SK-N-SH (cell line): ENCODE results near the gene SCD5. TPM values are rescaled to one million over a fixed set of nuclear protein-coding genes. Genes with fewer than 3 reads are reported as not detected.

Experiments used
- CTCF ChIA-PET: fragments of 300-600, 350-600 bp; formaldehyde crosslinking; extraction: SDS; loops from one replicate; lab custom pipeline; 2021; lab: Yijun Ruan, JAX
- POLR2A ChIA-PET: fragments of 350-600 bp; sonication (Branson Sonifier 250); formaldehyde crosslinking; extraction: SDS; loops from one replicate; lab custom pipeline; 2020; ENCODE audit warnings: antibody characterized with exemption, inconsistent platforms; lab: Yijun Ruan, JAX
- DNase-seq: peaks from one replicate; pipeline ENCODE4 v3.0.0; 2012
- H2AFZ ChIP-seq: fragments of 200-600 bp; sonication (generic); 2 replicates; pipeline ENCODE4 v1.8.1; 2016; ENCODE audit warnings: antibody characterized with exemption, mild to moderate bottlenecking, low read depth
- H3F3A ChIP-seq: fragments of 200-600 bp; sonication (generic); replicated peaks from 2 replicates; pipeline ENCODE3; 2016; ENCODE audit warnings: antibody characterized with exemption, mild to moderate bottlenecking; ENCODE audit not compliant: insufficient read depth
- H3K27ac ChIP-seq, 2 experiments: fragments of 200-500 bp in 1 of 2; fragments of 200-600 bp in 1 of 2; sonication (Bioruptor generic) in 1 of 2; sonication (generic), shearing (Covaris generic) in 1 of 2; 2 replicates each; pipeline versions ENCODE4 v1.5.1 to v1.6.1; 2014 to 2016; ENCODE audit warnings: low read depth in 2 of 2, inconsistent platforms in 1 of 2, low read length in 1 of 2, mild to moderate bottlenecking in 1 of 2, mixed read lengths in 1 of 2
- H3K27me3 ChIP-seq: fragments of 200-600 bp; sonication (generic), shearing (Covaris generic); 2 replicates; pipeline ENCODE4 v1.6.1; 2016; ENCODE audit warnings: mixed run types; ENCODE audit not compliant: insufficient read depth
- H3K36me3 ChIP-seq, 2 experiments: fragments of 200-500 bp in 1 of 2; fragments of 200-600 bp in 1 of 2; sonication (Bioruptor generic) in 1 of 2; sonication (generic) in 1 of 2; replicated peaks in 1 of 2; 2 replicates each; pipeline versions ENCODE3 to v1.5.1; 2014 to 2016; ENCODE audit warnings: low read length in 1 of 2, mild to moderate bottlenecking in 1 of 2; ENCODE audit not compliant: insufficient read depth in 2 of 2, control insufficient read depth in 1 of 2
- H3K4me1 ChIP-seq, 2 experiments: fragments of 200-500 bp in 1 of 2; fragments of 200-600 bp in 1 of 2; sonication (Bioruptor generic) in 1 of 2; sonication (generic), shearing (Covaris generic) in 1 of 2; 2 replicates each; pipeline versions ENCODE4 v1.5.1 to v1.6.1; 2014 to 2016; ENCODE audit warnings: low read depth in 1 of 2, low read length in 1 of 2, mixed run types in 1 of 2; ENCODE audit not compliant: insufficient read depth in 2 of 2, control insufficient read depth in 1 of 2
- H3K4me2 ChIP-seq: fragments of 200-600 bp; sonication (generic), shearing (Covaris generic); 2 replicates; pipeline ENCODE4 v1.6.1; 2017; ENCODE audit warnings: mixed run types
- H3K4me3 ChIP-seq, 2 experiments: fragments of 200-500 bp in 1 of 2; fragments of 200-600 bp in 1 of 2; sonication (Bioruptor generic) in 1 of 2; sonication (generic), shearing (Covaris generic) in 1 of 2; 2 replicates each; pipeline versions ENCODE4 v1.5.1 to v1.8.1; 2014 to 2016; ENCODE audit warnings: low read depth in 2 of 2, inconsistent platforms in 1 of 2, low read length in 1 of 2, mild to moderate bottlenecking in 1 of 2, mixed read lengths in 1 of 2, moderate library complexity in 1 of 2
- H3K79me2 ChIP-seq: fragments of 200-600 bp; sonication (generic); 2 replicates; pipeline ENCODE4 v1.8.1; 2017; ENCODE audit warnings: mild to moderate bottlenecking; ENCODE audit not compliant: insufficient read depth
- H3K9ac ChIP-seq: fragments of 200-600 bp; sonication (generic); 2 replicates; pipeline ENCODE4 v1.6.1; 2017; ENCODE audit warnings: mixed run types
- H3K9me2 ChIP-seq: fragments of 200-600 bp; sonication (generic); 2 replicates; pipeline ENCODE4 v1.6.1; 2017; ENCODE audit warnings: mixed run types
- H3K9me3 ChIP-seq: fragments of 200-600 bp; sonication (generic); 2 replicates; pipeline ENCODE4 v1.6.1; 2017; ENCODE audit warnings: mixed run types, mild to moderate bottlenecking, moderate library complexity
- H4K20me1 ChIP-seq: fragments of 200-600 bp; sonication (generic); 2 replicates; pipeline ENCODE4 v1.6.1; 2017; ENCODE audit warnings: mild to moderate bottlenecking, mixed run types; ENCODE audit not compliant: insufficient read depth
- FOSL2 ChIP-seq: IDR thresholded peaks from 2 replicates; pipeline ENCODE4 v1.4.0; 2012; ENCODE audit warnings: low read depth, mild to moderate bottlenecking, moderate library complexity, borderline replicate concordance
- GABPA ChIP-seq: IDR thresholded peaks from 2 replicates; pipeline ENCODE4 v1.4.0; 2012; ENCODE audit warnings: low read depth, mild to moderate bottlenecking
- NFIC ChIP-seq: IDR thresholded peaks from 2 replicates; pipeline ENCODE4 v1.4.0; 2012; ENCODE audit warnings: borderline replicate concordance
- RAD21 ChIP-seq: IDR thresholded peaks from 2 replicates; pipeline ENCODE4 v1.6.1; 2012; ENCODE audit warnings: mild to moderate bottlenecking, low read length
- RXRA ChIP-seq: IDR thresholded peaks from 2 replicates; pipeline ENCODE4 v1.4.0; 2012; ENCODE audit warnings: low read depth, mild to moderate bottlenecking, borderline replicate concordance
- TAF1 ChIP-seq: IDR thresholded peaks from 2 replicates; pipeline ENCODE4 v1.6.1; 2012; ENCODE audit warnings: low read depth, mild to moderate bottlenecking, low read length, moderate library complexity, borderline replicate concordance
- TCF12 ChIP-seq: IDR thresholded peaks from 2 replicates; pipeline ENCODE4 v1.4.0; 2012
- YY1 ChIP-seq: IDR thresholded peaks from 2 replicates; pipeline ENCODE4 v1.4.0; 2012; ENCODE audit warnings: low read depth, mild to moderate bottlenecking
- WGBS: methylation state at CpG from one replicate; pipeline ENCODE4 v1.1.6; 2017; ENCODE audit warnings: low lambda C conversion rate; 5-methylcytosine and 5-hydroxymethylcytosine counted together
- polyA plus RNA-seq, 3 experiments: library from polyadenylated mRNA; depleted of rRNA; stranded (reverse); fragments of >200 nt; gene quantifications; 2 replicates each; pipeline ENCODE4 v1.2.3, GENCODE V29; 2012
- TF ChIP-seq, protein P1 (sequence below): fragments of 150-350 bp; IDR thresholded peaks from 2 replicates; pipeline ENCODE4 v1.6.1; 2017; ENCODE audit warnings: antibody characterized with exemption, low read length, low read depth, borderline replicate concordance
- TF ChIP-seq, protein P2 (sequence below): fragments of 200-600 bp; sonication (generic); IDR thresholded peaks from 2 replicates; pipeline ENCODE4 v1.6.1; 2017; ENCODE audit warnings: antibody characterized with exemption, mild to moderate bottlenecking, moderate library complexity
- TF ChIP-seq, protein P3 (sequence below): IDR thresholded peaks from 2 replicates; pipeline ENCODE4 v1.4.0; 2012; ENCODE audit warnings: low read depth
- TF ChIP-seq, protein P4 (sequence below): IDR thresholded peaks from 2 replicates; pipeline ENCODE4; 2012
- TF ChIP-seq, protein P5 (sequence below): IDR thresholded peaks from 2 replicates; pipeline ENCODE4 v1.6.1; 2012; ENCODE audit warnings: mild to moderate bottlenecking, low read depth, low read length, moderate library complexity

SCD5 gene
- polyA plus RNA-seq, 1 of the 3 experiments (the other 2 are of a cell fraction): 23.7 TPM

DNA sequence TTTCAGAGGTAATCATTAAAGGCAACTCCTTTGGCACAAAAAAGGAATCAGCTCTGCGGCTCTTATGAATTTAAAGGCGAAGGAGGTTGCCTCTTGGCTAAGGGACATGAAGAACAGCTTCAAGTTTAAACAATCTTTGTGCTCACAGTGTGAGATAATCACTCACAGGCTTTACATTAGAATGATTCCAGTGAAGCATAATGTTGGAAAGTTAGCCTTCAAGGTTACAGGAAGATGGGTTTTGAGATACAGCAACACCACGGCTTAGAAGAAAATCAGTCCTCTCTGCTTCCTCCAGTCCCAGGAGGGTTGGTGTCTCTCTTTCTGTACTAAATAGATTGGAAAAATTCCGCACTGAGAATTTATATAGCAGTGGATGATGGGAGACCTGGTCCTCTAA lies 11.6 kb upstream of the SCD5 start:
- ChIA-PET CTCF (no interaction called here), POLR2A (no interaction called here)
- peaks cover 11% of the 10 kb centered on the region for H3F3A ChIP-seq
- H3K4me1 ChIP-seq: peaks cover 0 to 6% of the 10 kb centered on the region in 2 experiments; a peak in 1 of 4 replicates
- H3K9me2 ChIP-seq: no peaks in the 10 kb centered on the region
- no peaks in the 10 kb centered on the region for H3K9me3 ChIP-seq
- H3K27ac ChIP-seq: no peak overlapping the region
- WGBS: 82% methylated on average over 4 of the region's 4 CpGs
- TF ChIP-seq NFIC (no peak), GABPA (no peak), TAF1 (no peak), RXRA (no peak)
- TF ChIP-seq, protein P1, sequence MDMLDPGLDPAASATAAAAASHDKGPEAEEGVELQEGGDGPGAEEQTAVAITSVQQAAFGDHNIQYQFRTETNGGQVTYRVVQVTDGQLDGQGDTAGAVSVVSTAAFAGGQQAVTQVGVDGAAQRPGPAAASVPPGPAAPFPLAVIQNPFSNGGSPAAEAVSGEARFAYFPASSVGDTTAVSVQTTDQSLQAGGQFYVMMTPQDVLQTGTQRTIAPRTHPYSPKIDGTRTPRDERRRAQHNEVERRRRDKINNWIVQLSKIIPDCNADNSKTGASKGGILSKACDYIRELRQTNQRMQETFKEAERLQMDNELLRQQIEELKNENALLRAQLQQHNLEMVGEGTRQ: no peak
- TF ChIP-seq, protein P2, sequence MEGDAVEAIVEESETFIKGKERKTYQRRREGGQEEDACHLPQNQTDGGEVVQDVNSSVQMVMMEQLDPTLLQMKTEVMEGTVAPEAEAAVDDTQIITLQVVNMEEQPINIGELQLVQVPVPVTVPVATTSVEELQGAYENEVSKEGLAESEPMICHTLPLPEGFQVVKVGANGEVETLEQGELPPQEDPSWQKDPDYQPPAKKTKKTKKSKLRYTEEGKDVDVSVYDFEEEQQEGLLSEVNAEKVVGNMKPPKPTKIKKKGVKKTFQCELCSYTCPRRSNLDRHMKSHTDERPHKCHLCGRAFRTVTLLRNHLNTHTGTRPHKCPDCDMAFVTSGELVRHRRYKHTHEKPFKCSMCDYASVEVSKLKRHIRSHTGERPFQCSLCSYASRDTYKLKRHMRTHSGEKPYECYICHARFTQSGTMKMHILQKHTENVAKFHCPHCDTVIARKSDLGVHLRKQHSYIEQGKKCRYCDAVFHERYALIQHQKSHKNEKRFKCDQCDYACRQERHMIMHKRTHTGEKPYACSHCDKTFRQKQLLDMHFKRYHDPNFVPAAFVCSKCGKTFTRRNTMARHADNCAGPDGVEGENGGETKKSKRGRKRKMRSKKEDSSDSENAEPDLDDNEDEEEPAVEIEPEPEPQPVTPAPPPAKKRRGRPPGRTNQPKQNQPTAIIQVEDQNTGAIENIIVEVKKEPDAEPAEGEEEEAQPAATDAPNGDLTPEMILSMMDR: no peak
- TF ChIP-seq, protein P3, sequence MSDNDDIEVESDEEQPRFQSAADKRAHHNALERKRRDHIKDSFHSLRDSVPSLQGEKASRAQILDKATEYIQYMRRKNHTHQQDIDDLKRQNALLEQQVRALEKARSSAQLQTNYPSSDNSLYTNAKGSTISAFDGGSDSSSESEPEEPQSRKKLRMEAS: no peak
- H3K27me3 ChIP-seq: no peaks in the 10 kb centered on the region
- no peak overlapping the region for H3K4me2 ChIP-seq
- no peaks in the 10 kb centered on the region for H4K20me1 ChIP-seq
- H3K79me2 ChIP-seq: no peaks in the 10 kb centered on the region
- H3K4me3 ChIP-seq: no peak overlapping the region
- no peak overlapping the region for H3K9ac ChIP-seq
- no peak for DNase-seq
- no peak overlapping the region for H2AFZ ChIP-seq
- H3K36me3 ChIP-seq: no peaks in the 10 kb centered on the region

DNA sequence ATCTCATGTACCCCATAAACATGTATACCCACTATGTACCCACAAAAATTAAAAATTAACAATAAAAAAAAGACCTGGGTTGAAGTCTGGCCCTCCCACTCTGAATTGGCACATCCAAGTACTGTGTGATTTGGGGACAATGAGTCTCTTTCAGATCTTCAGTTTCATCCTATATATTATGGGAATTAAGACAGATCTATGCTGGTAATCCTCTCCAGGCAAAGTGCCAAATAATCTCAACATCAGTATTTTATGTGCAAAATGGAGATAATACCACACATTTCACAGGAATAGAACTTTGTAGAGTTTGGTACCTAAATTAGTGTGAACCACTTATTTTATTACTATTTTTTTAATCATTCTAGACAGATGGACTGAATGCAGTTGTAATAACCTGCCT lies 11.0 kb upstream of the SCD5 start:
- Histone ChIP-seq H4K20me1 (no peaks in the 10 kb centered on the region), H3K9ac (no peak overlapping the region), H3K36me3 (no peaks in the 10 kb centered on the region), H3K4me2 (no peak overlapping the region), H3K4me1 (peaks cover 0 to 6% of the 10 kb centered on the region in 2 experiments; a peak in 1 of 4 replicates), H2AFZ (no peak overlapping the region), H3F3A (peaks cover 7% of the 10 kb centered on the region), H3K4me3 (no peak overlapping the region), H3K27me3 (no peaks in the 10 kb centered on the region), H3K9me3 (no peaks in the 10 kb centered on the region), H3K9me2 (no peaks in the 10 kb centered on the region), H3K79me2 (no peaks in the 10 kb centered on the region), H3K27ac (no peak overlapping the region)
- no peak for DNase-seq
- ChIA-PET POLR2A (no interaction called here), CTCF (no interaction called here)
- TF ChIP-seq, protein P4, sequence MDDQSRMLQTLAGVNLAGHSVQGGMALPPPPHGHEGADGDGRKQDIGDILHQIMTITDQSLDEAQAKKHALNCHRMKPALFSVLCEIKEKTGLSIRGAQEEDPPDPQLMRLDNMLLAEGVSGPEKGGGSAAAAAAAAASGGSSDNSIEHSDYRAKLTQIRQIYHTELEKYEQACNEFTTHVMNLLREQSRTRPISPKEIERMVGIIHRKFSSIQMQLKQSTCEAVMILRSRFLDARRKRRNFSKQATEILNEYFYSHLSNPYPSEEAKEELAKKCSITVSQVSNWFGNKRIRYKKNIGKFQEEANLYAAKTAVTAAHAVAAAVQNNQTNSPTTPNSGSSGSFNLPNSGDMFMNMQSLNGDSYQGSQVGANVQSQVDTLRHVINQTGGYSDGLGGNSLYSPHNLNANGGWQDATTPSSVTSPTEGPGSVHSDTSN: no peak
- TF ChIP-seq, protein P5, sequence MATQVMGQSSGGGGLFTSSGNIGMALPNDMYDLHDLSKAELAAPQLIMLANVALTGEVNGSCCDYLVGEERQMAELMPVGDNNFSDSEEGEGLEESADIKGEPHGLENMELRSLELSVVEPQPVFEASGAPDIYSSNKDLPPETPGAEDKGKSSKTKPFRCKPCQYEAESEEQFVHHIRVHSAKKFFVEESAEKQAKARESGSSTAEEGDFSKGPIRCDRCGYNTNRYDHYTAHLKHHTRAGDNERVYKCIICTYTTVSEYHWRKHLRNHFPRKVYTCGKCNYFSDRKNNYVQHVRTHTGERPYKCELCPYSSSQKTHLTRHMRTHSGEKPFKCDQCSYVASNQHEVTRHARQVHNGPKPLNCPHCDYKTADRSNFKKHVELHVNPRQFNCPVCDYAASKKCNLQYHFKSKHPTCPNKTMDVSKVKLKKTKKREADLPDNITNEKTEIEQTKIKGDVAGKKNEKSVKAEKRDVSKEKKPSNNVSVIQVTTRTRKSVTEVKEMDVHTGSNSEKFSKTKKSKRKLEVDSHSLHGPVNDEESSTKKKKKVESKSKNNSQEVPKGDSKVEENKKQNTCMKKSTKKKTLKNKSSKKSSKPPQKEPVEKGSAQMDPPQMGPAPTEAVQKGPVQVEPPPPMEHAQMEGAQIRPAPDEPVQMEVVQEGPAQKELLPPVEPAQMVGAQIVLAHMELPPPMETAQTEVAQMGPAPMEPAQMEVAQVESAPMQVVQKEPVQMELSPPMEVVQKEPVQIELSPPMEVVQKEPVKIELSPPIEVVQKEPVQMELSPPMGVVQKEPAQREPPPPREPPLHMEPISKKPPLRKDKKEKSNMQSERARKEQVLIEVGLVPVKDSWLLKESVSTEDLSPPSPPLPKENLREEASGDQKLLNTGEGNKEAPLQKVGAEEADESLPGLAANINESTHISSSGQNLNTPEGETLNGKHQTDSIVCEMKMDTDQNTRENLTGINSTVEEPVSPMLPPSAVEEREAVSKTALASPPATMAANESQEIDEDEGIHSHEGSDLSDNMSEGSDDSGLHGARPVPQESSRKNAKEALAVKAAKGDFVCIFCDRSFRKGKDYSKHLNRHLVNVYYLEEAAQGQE: no peak
- TF ChIP-seq TCF12 (no peak), RAD21 (no peak), FOSL2 (no peak), YY1 (no peak)
